GM12878 (cell line): ENCODE measurements around the gene RAPGEF1. TPM values are rescaled to one million over a fixed set of nuclear protein-coding genes. Genes with fewer than 3 reads are reported as not detected.

Source experiments
- ATAC-seq: fragments of 200-7000 bp; cut with Tn5 transposase; 3 replicates; pipeline ENCODE4 v1.9.1; 2020; ENCODE audit warnings: mild to moderate bottlenecking, moderate library complexity
- BruUV-seq: library from RNA; stranded (reverse); fragments of 400-500 nt; replicated peaks from 2 replicates; lab custom pipeline; 2021; lab: Mats Ljungman, UMichigan
- CTCF ChIA-PET: fragments of 300-600 bp; sonication (Branson Sonifier 250); formaldehyde crosslinking; extraction: SDS; loops from one replicate; lab custom pipeline; 2021; ENCODE audit warnings: inconsistent platforms; lab: Yijun Ruan, JAX
- POLR2A ChIA-PET: fragments of 350-600 bp; formaldehyde crosslinking; extraction: SDS; loops from one replicate; lab custom pipeline; 2021; ENCODE audit warnings: inconsistent platforms; lab: Charles Lee
- RAD21 ChIA-PET: fragments of 300-600 bp; sonication (Branson Sonifier 250); formaldehyde crosslinking; loops from one replicate; lab custom pipeline; 2023; ENCODE audit warnings: antibody characterized with exemption; ENCODE audit not compliant: unreplicated experiment; lab: Charles Lee
- SMC1A ChIA-PET: fragments of 300-600 bp; sonication (Branson Sonifier 250); formaldehyde crosslinking; loops from one replicate; lab custom pipeline; 2023; ENCODE audit not compliant: unreplicated experiment, uncharacterized antibody; lab: Charles Lee
- DNase-seq: peaks from one replicate; pipeline ENCODE4 v3.0.0-alpha.2; 2011; ENCODE audit warnings: low read depth, low spot score
- FAIRE-seq: peaks from 3 replicates; lab custom pipeline; 2011; peaks lifted over from hg19 to GRCh38; lab: Jason Lieb, UNC
- H2AFZ ChIP-seq: 2 replicates; pipeline ENCODE4 v1.6.0; 2011; ENCODE audit warnings: low read depth, low read length, control low read depth; ENCODE audit not compliant: control insufficient read depth
- H3K27ac ChIP-seq: 2 replicates; pipeline ENCODE4 v1.5.1; 2011; ENCODE audit warnings: control low read depth; ENCODE audit not compliant: control insufficient read depth, insufficient read depth
- H3K27me3 ChIP-seq, 2 experiments: replicated peaks in 1 of 2; 2 replicates each; pipeline versions ENCODE4 v1.6.0 to v1.6.1; 2011; ENCODE audit warnings: low read length in 1 of 2; ENCODE audit not compliant: control insufficient read depth in 2 of 2, insufficient read depth in 2 of 2
- H3K36me3 ChIP-seq, 2 experiments: 2 replicates each; pipeline ENCODE4 v1.5.1; 2011; ENCODE audit warnings: low read length in 1 of 2; ENCODE audit not compliant: control insufficient read depth in 2 of 2, insufficient read depth in 2 of 2
- H3K4me1 ChIP-seq: 2 replicates; pipeline ENCODE4 v1.6.1; 2011; ENCODE audit warnings: mild to moderate bottlenecking, low read length, moderate library complexity, mixed read lengths; ENCODE audit not compliant: control insufficient read depth, insufficient read depth
- H3K4me2 ChIP-seq: 2 replicates; pipeline ENCODE4 v1.6.0; 2011; ENCODE audit warnings: control low read depth; ENCODE audit not compliant: control insufficient read depth, insufficient read depth
- H3K4me3 ChIP-seq: fragments of 200-600 bp; sonication (generic); 2 replicates; pipeline ENCODE4 v1.5.1; 2016
- H3K79me2 ChIP-seq: 2 replicates; pipeline ENCODE4 v1.6.0; 2011; ENCODE audit warnings: low read length; ENCODE audit not compliant: control insufficient read depth, insufficient read depth
- H3K9ac ChIP-seq: 2 replicates; pipeline ENCODE4 v1.8.0; 2011; ENCODE audit warnings: low read length, control low read depth, mixed read lengths; ENCODE audit not compliant: control insufficient read depth, insufficient read depth
- H3K9me3 ChIP-seq: replicated peaks from 3 replicates; pipeline ENCODE4 v1.5.1; 2011; ENCODE audit warnings: mild to moderate bottlenecking, low read length; ENCODE audit not compliant: control insufficient read depth, insufficient read depth
- H4K20me1 ChIP-seq: 2 replicates; pipeline ENCODE4 v1.6.0; 2011; ENCODE audit not compliant: control insufficient read depth, insufficient read depth
- ATF3 ChIP-seq: IDR thresholded peaks from 2 replicates; pipeline ENCODE4 v1.6.1; 2011; ENCODE audit warnings: low read depth, mild to moderate bottlenecking, low read length, moderate library complexity, borderline replicate concordance; ENCODE audit errors: extremely low read depth
- BCL3 ChIP-seq: IDR thresholded peaks from 2 replicates; pipeline ENCODE4 v1.6.1; 2011; ENCODE audit warnings: borderline replicate concordance, low read depth, mild to moderate bottlenecking, moderate library complexity, low read length; ENCODE audit not compliant: insufficient read depth, poor library complexity, severe bottlenecking
- CBX5 ChIP-seq: sonication (generic); IDR thresholded peaks from 2 replicates; pipeline ENCODE4 v1.6.1; 2016; ENCODE audit warnings: low read depth, moderate library complexity, mild to moderate bottlenecking, inconsistent platforms
- E2F4 ChIP-seq: IDR thresholded peaks from 2 replicates; pipeline ENCODE4 v1.6.1; 2012; ENCODE audit warnings: low read depth, low read length, improper control_type of control experiment
- E4F1 ChIP-seq: fragments of 450-650 bp; IDR thresholded peaks from 2 replicates; pipeline ENCODE4 v1.6.1; 2018; ENCODE audit warnings: borderline replicate concordance, mild to moderate bottlenecking; ENCODE audit not compliant: partially characterized antibody
- ELK1 ChIP-seq: IDR thresholded peaks from 2 replicates; pipeline ENCODE4 v1.6.1; 2012; ENCODE audit warnings: low read depth, low read length, improper control_type of control experiment
- FOXM1 ChIP-seq: IDR thresholded peaks from 2 replicates; pipeline ENCODE4 v1.6.1; 2012; ENCODE audit warnings: low read depth, mild to moderate bottlenecking, inconsistent platforms, low read length, moderate library complexity
- MAX ChIP-seq: IDR thresholded peaks from 2 replicates; pipeline ENCODE4 v1.6.1; 2012; ENCODE audit warnings: low read depth, low read length, improper control_type of control experiment
- MEF2B ChIP-seq: fragments of 450-650 bp; IDR thresholded peaks from 2 replicates; pipeline ENCODE4 v1.6.1; 2018; ENCODE audit warnings: mild to moderate bottlenecking, moderate library complexity; ENCODE audit not compliant: partially characterized antibody, poor library complexity, severe bottlenecking
- NFYB ChIP-seq: IDR thresholded peaks from 2 replicates; pipeline ENCODE4 v1.6.1; 2011; ENCODE audit warnings: low read depth, mild to moderate bottlenecking, low read length, improper control_type of control experiment, moderate library complexity; ENCODE audit not compliant: insufficient read depth
- POLR2AphosphoS5 ChIP-seq: IDR thresholded peaks from 2 replicates; pipeline ENCODE4 v1.6.1; 2011; ENCODE audit warnings: mild to moderate bottlenecking, low read length, inconsistent platforms
- RCOR1 ChIP-seq: conservative IDR thresholded peaks from 2 replicates; pipeline ENCODE4 v1.6.1; 2012; ENCODE audit warnings: low read depth, low read length, improper control_type of control experiment
- SIX5 ChIP-seq: IDR thresholded peaks from 2 replicates; pipeline ENCODE4 v1.6.1; 2011; ENCODE audit warnings: mild to moderate bottlenecking, low read depth, low read length, moderate library complexity; ENCODE audit not compliant: severe bottlenecking
- SPI1 ChIP-seq: IDR thresholded peaks from 2 replicates; pipeline ENCODE4 v1.6.1; 2011; ENCODE audit warnings: low read depth, mild to moderate bottlenecking, low read length, moderate library complexity, borderline replicate concordance; ENCODE audit not compliant: insufficient read depth
- USF1 ChIP-seq: IDR thresholded peaks from 2 replicates; pipeline ENCODE4 v1.6.1; 2011; ENCODE audit warnings: borderline replicate concordance, low read depth, mild to moderate bottlenecking, moderate library complexity, mixed read lengths, low read length; ENCODE audit not compliant: insufficient read depth; ENCODE audit errors: extremely low read length
- WGBS: methylation state at CpG from one replicate; pipeline ENCODE4 v1.1.6; 2016; ENCODE audit warnings: low lambda C conversion rate; ENCODE audit not compliant: insufficient replicate concordance, insufficient coverage; ENCODE audit errors: missing lambda C conversion rate; 5-methylcytosine and 5-hydroxymethylcytosine counted together
- in situ Hi-C: fragments of 300-500 bp; cut with MboI; formaldehyde crosslinking; loops from 9 replicates; pipeline ENCODE4 v1.14.3; 2018; ENCODE audit warnings: mixed read lengths
- intact Hi-C: fragments of 100-400 bp; cut with micrococcal nuclease; formaldehyde crosslinking; loops from one replicate; pipeline ENCODE4 v1.14.2; 2022; ENCODE audit not compliant: unreplicated experiment
- polyA plus RNA-seq, 11 experiments: library from polyadenylated mRNA; depleted of rRNA in 4 of 11; unstranded in 6 of 11; stranded (reverse) in 5 of 11; fragments of >200 nt; fragmentation: Nextera tagmentation in 4 of 11; fragmentation: Illumina TruSeq in 1 of 11; extraction: Ambion mirVana in 4 of 11; extraction: Trizol in 1 of 11; gene quantifications; 1 replicate in 1 of 11; 2 replicates in 10 of 11; pipeline versions ENCODE4 v1.2.1 to v1.2.3, GENCODE V29; 2011 to 2016; ENCODE audit warnings: inconsistent platforms in 2 of 11, missing spikeins in 2 of 11, low read depth in 1 of 11
- total RNA-seq, 4 experiments: library from RNA; depleted of rRNA in 3 of 4; stranded (reverse); fragments of >200 nt in 3 of 4; fragmentation: Illumina TruSeq in 1 of 4; extraction: Trizol in 1 of 4; gene quantifications; 2 replicates each; pipeline versions ENCODE4 v1.2.1 to v1.2.3, GENCODE V29; 2013 to 2021

RAPGEF1 gene
- total and polyA plus RNA-seq, 10 of the 15 experiments (the other 5 are each of a cell fraction or from before 2014, with no cell fraction given) = 0.42 to 113 (median 45.9) TPM

- 2% methylated on average over 3 of the region's 3 CpGs for WGBS
- no peaks in the 10 kb centered on the region for H3K79me2 ChIP-seq
- H3K4me3 ChIP-seq = no peak overlapping the region
- no peak overlapping the region for H2AFZ ChIP-seq
- H3K36me3 ChIP-seq = no peaks in the 10 kb centered on the region
- in situ Hi-C loops = no loop called here
- POLR2A ChIA-PET = interaction anchor here (0.6 kb wide), 1 partner anchor 347 kb away, joined by 7 read pairs; no protein-coding TSS in a partner anchor
- H3K4me2 ChIP-seq = no peak overlapping the region
- H3K4me1 ChIP-seq = no peaks in the 10 kb centered on the region
- no peak overlapping the region for H3K27ac ChIP-seq
- no peak overlapping the region for H3K9ac ChIP-seq
- no peaks in the 10 kb centered on the region for H3K27me3 ChIP-seq
- TF ChIP-seq CBX5 (no peak), RCOR1 (no peak), BCL3 (no peak), USF1 (no peak), E4F1 (no peak), FOXM1 (no peak), NFYB (no peak), SPI1 (no peak), ELK1 (no peak), MAX (no peak), E2F4 (no peak), MEF2B (no peak), SIX5 (no peak), ATF3 (no peak), POLR2AphosphoS5 (no peak)
- TF ChIP-seq, all 136 proteins: peak for 0
- no TSS peak for BruUV-seq
- Histone ChIP-seq H3K9me3 (no peaks in the 10 kb centered on the region), H4K20me1 (no peaks in the 10 kb centered on the region)
- ChIA-PET SMC1A (no interaction called here), RAD21 (no interaction called here), CTCF (no interaction called here)
- FAIRE-seq (no peak), ATAC-seq (no peak), DNase-seq (no peak)
- intact Hi-C loops = no loop called here
These were observed 33.1 kb upstream of the RAPGEF1 start for GRCh38 chr9:131772940-131773339.
